Fibroblast of lung (primary cell): ENCODE results near the gene ARHGEF11. TPM values are rescaled to one million over a fixed set of nuclear protein-coding genes. Genes with fewer than 3 reads are reported as not detected.

Experiments used
- DNase-seq, 2 donors: peaks; one replicate each; pipeline versions ENCODE4 v3.0.0 to v3.0.0-alpha.2; 2010; ENCODE audit warnings: low read depth in 2 of 2
- H2AFZ ChIP-seq: 2 replicates; pipeline ENCODE4 v1.5.1; 2012; ENCODE audit warnings: low read length, control low read depth, inconsistent platforms
- H3K27ac ChIP-seq: 2 replicates; pipeline ENCODE4 v1.5.1; 2011; ENCODE audit warnings: low read length, control low read depth; ENCODE audit not compliant: insufficient read depth
- H3K27me3 ChIP-seq: 2 replicates; pipeline ENCODE4 v1.5.1; 2011; ENCODE audit warnings: mild to moderate bottlenecking, low read length; ENCODE audit not compliant: control insufficient read depth, insufficient read depth
- H3K36me3 ChIP-seq: 2 replicates; pipeline ENCODE4 v1.5.1; 2011; ENCODE audit warnings: low read length; ENCODE audit not compliant: control insufficient read depth, insufficient read depth
- H3K4me1 ChIP-seq: 2 replicates; pipeline ENCODE4 v1.5.1; 2011; ENCODE audit warnings: low read length; ENCODE audit not compliant: control insufficient read depth, insufficient read depth; ENCODE audit errors: extremely low read depth
- H3K4me2 ChIP-seq: 2 replicates; pipeline ENCODE4 v1.5.1; 2011; ENCODE audit warnings: low read length, control low read depth; ENCODE audit not compliant: insufficient read depth; ENCODE audit errors: extremely low read depth
- H3K4me3 ChIP-seq, 4 experiments: fragments of 200-600 bp in 1 of 4; sonication (generic) in 1 of 4; replicated peaks in 1 of 4; 2 replicates each; pipeline ENCODE4 v1.5.1; 2011 to 2016; ENCODE audit warnings: low read length in 4 of 4, low read depth in 3 of 4, mild to moderate bottlenecking in 3 of 4, control low read depth in 2 of 4, inconsistent platforms in 1 of 4, mixed read lengths in 1 of 4; ENCODE audit not compliant: insufficient read depth in 1 of 4; ENCODE audit errors: control extremely low read depth in 1 of 4
- H3K79me2 ChIP-seq: 2 replicates; pipeline ENCODE4 v1.5.1; 2012; ENCODE audit warnings: mild to moderate bottlenecking, low read length, inconsistent platforms; ENCODE audit not compliant: control insufficient read depth, insufficient read depth
- H3K9ac ChIP-seq: 2 replicates; pipeline ENCODE4 v1.5.1; 2011; ENCODE audit warnings: mild to moderate bottlenecking, low read length, control low read depth; ENCODE audit not compliant: insufficient read depth
- H3K9me3 ChIP-seq: 2 replicates; pipeline ENCODE4 v1.5.1; 2012; ENCODE audit warnings: low read depth, low read length; ENCODE audit not compliant: control insufficient read depth, insufficient read depth
- H4K20me1 ChIP-seq: 2 replicates; pipeline ENCODE4 v1.5.1; 2011; ENCODE audit warnings: low read length; ENCODE audit not compliant: control insufficient read depth, insufficient read depth; ENCODE audit errors: extremely low read depth
- EZH2 ChIP-seq: IDR thresholded peaks from 2 replicates; pipeline ENCODE4 v1.5.1; 2012; ENCODE audit warnings: low read length, control low read depth, mild to moderate bottlenecking; ENCODE audit errors: missing control alignments
- polyA plus RNA-seq, 2 donors: library from polyadenylated mRNA; depleted of rRNA in 1 of 2; stranded (reverse) in 1 of 2; unstranded in 1 of 2; fragments of >200 nt; gene quantifications; 2 replicates each; pipeline ENCODE4 v1.2.1, GENCODE V29; 2011 to 2012; ENCODE audit warnings: missing spikeins in 1 of 2
- total RNA-seq: library from RNA; depleted of rRNA; stranded (reverse); fragments of >200 nt; gene quantifications from 2 replicates; pipeline ENCODE4 v1.2.1, GENCODE V29; 2014
- TF ChIP-seq, protein P1 (sequence below), 2 donors: IDR thresholded peaks in 1 of 2; conservative IDR thresholded peaks in 1 of 2; 1 replicate in 1 of 2; 2 replicates in 1 of 2; pipeline ENCODE4 v1.5.1; 2011 to 2012; ENCODE audit warnings: low read length in 2 of 2, control low read depth in 1 of 2, inconsistent platforms in 1 of 2, low read depth in 1 of 2, mild to moderate bottlenecking in 1 of 2

ARHGEF11 gene
- total and polyA plus RNA-seq, 2 donors (not counting 1 experiment from before 2014, with no cell fraction given), result 12.8 to 29.1 TPM

DNA sequence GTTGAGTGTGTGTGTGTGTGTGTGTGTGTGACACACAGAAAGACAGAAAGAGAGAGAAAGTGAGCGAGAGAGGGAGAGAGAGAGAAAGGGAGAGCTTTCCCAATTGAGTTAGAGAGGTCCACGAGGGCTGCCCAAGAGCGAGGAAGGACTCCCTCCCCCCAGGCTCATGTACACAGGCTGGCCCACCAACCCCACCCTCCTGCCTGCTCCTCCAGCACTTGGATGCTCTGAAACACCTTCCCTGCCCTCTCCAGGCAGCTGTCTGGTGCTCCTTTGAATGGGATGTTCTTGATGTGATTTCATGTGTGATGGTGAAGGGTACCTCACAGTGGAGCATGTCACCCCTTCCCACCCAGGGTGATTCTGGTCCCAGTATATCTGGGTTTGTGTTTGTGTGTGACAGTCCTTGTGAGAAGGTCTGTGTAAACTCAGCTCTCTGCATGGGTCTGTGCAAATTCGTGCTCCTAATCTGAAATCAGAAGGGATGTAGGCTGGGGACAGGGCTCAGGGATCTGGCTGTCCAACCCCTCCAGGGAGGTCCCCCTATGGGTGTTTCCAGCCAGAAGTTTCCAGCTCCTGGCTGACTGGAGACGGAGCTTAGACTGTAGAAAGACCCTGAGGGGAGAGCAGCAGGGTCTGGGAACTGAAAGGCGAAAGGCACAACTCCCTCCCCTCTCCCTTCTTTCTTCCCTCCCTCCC, 158.8 kb downstream of the ARHGEF11 start:
- Histone ChIP-seq H3K27me3 (peaks cover 48% of the 10 kb centered on the region), H3K4me1 (no peaks in the 10 kb centered on the region), H3K27ac (no peak overlapping the region), H3K36me3 (no peaks in the 10 kb centered on the region), H3K79me2 (no peaks in the 10 kb centered on the region), H3K4me3 (no peak overlapping the region), H3K9me3 (no peaks in the 10 kb centered on the region), H4K20me1 (no peaks in the 10 kb centered on the region), H2AFZ (no peak overlapping the region), H3K4me2 (no peak overlapping the region), H3K9ac (no peak overlapping the region)
- TF ChIP-seq EZH2, result no peak
- TF ChIP-seq, protein P1, sequence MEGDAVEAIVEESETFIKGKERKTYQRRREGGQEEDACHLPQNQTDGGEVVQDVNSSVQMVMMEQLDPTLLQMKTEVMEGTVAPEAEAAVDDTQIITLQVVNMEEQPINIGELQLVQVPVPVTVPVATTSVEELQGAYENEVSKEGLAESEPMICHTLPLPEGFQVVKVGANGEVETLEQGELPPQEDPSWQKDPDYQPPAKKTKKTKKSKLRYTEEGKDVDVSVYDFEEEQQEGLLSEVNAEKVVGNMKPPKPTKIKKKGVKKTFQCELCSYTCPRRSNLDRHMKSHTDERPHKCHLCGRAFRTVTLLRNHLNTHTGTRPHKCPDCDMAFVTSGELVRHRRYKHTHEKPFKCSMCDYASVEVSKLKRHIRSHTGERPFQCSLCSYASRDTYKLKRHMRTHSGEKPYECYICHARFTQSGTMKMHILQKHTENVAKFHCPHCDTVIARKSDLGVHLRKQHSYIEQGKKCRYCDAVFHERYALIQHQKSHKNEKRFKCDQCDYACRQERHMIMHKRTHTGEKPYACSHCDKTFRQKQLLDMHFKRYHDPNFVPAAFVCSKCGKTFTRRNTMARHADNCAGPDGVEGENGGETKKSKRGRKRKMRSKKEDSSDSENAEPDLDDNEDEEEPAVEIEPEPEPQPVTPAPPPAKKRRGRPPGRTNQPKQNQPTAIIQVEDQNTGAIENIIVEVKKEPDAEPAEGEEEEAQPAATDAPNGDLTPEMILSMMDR (conservative IDR thresholded peaks at IDR 0.05 in 1 of 2, IDR thresholded peaks at IDR 0.05 in 1 of 2; ENCODE audit: low read depth in 1 of 2, low read length in 2 of 2), result no peak
- DNase-seq, result no peak

GRCh38 chr1:156885880-156886355, 159.6 kb downstream of the ARHGEF11 start:
- H3K9ac ChIP-seq, result no peak overlapping the region
- no peaks in the 10 kb centered on the region for H4K20me1 ChIP-seq
- TF ChIP-seq, protein P1 (conservative IDR thresholded peaks at IDR 0.05 in 1 of 2, IDR thresholded peaks at IDR 0.05 in 1 of 2; ENCODE audit: low read depth in 1 of 2, low read length in 2 of 2), result no peak
- no peak for TF ChIP-seq EZH2
- H3K27me3 ChIP-seq, result peaks cover 54% of the 10 kb centered on the region
- peak in 1 of 2 donors; percentile 18 for DNase-seq
- no peak overlapping the region for H3K4me2 ChIP-seq
- no peak overlapping the region for H3K4me3 ChIP-seq
- H3K79me2 ChIP-seq, result no peaks in the 10 kb centered on the region
- H3K36me3 ChIP-seq, result no peaks in the 10 kb centered on the region
- no peaks in the 10 kb centered on the region for H3K9me3 ChIP-seq
- H2AFZ ChIP-seq, result no peak overlapping the region
- H3K27ac ChIP-seq, result no peak overlapping the region
- no peaks in the 10 kb centered on the region for H3K4me1 ChIP-seq

DNA sequence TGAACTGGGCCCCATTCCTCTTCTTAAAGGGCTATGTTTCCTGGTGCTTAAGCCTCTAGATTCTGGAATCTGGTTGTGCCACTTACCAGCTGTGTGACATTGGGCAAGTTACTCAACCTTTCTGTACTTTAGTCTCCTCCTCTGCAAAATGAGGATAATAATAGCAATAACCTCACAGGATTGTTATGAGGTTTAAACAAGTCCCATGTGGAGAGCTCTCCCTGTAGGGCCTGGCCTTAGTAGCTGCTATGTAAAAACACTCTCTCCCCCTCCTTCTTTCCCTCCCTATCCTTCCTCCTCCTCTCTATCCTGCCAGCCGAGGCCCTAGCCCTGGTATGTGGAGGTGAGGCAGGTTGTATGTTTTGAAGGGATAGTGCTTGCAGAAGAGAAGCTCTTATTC, 160.2 kb downstream of the ARHGEF11 start:
- Histone ChIP-seq H3K27ac (no peak overlapping the region), H3K9ac (no peak overlapping the region), H3K36me3 (no peaks in the 10 kb centered on the region), H3K4me3 (no peak overlapping the region), H2AFZ (no peak overlapping the region), H3K4me2 (no peak overlapping the region), H3K4me1 (no peaks in the 10 kb centered on the region), H3K9me3 (no peaks in the 10 kb centered on the region), H4K20me1 (no peaks in the 10 kb centered on the region), H3K79me2 (no peaks in the 10 kb centered on the region), H3K27me3 (peaks cover 60% of the 10 kb centered on the region)
- peak in 1 of 2 donors; percentile 18 for DNase-seq
- TF ChIP-seq, protein P1 (conservative IDR thresholded peaks at IDR 0.05 in 1 of 2, IDR thresholded peaks at IDR 0.05 in 1 of 2; ENCODE audit: low read depth in 1 of 2, low read length in 2 of 2), result no peak
- TF ChIP-seq EZH2, result no peak

Other genes starting within 250 kb of the ARHGEF11 start
- not detected in 2 replicates for gene SH2D2A, start 228.9 kb downstream of the ARHGEF11 start, total RNA-seq
- not detected in 2 replicates for gene SH2D2A, start 228.9 kb downstream of the ARHGEF11 start, polyA plus RNA-seq
- gene INSRR, start 186.6 kb downstream of the ARHGEF11 start, total RNA-seq, result not detected in 2 replicates
- not detected in 2 replicates for gene INSRR, start 186.6 kb downstream of the ARHGEF11 start, polyA plus RNA-seq
- gene NTRK1, start 184.9 kb downstream of the ARHGEF11 start, total RNA-seq, result not detected in 2 replicates
- not detected in 2 replicates for gene NTRK1, start 184.9 kb downstream of the ARHGEF11 start, polyA plus RNA-seq
- gene PEAR1, start 152.0 kb downstream of the ARHGEF11 start, total RNA-seq, result 2.3 and 2.6 TPM in 2 replicates
- gene PEAR1, start 152.0 kb downstream of the ARHGEF11 start, polyA plus RNA-seq, result 13.5 and 41.5 TPM in 2 replicates
- not detected in 2 replicates for gene LRRC71, start 125.1 kb downstream of the ARHGEF11 start, total RNA-seq
- gene LRRC71, start 125.1 kb downstream of the ARHGEF11 start, polyA plus RNA-seq, result 0.16 and 1.8 TPM in 2 replicates
- not detected in 2 replicates for gene ETV3L, start 54.1 kb upstream of the ARHGEF11 start, total RNA-seq
- not detected in 2 replicates for gene ETV3L, start 54.1 kb upstream of the ARHGEF11 start, polyA plus RNA-seq
- 11.3 and 11.4 TPM in 2 replicates for gene ETV3, start 92.7 kb upstream of the ARHGEF11 start, total RNA-seq
- 8.9 and 9.9 TPM in 2 replicates for gene ETV3, start 92.7 kb upstream of the ARHGEF11 start, polyA plus RNA-seq